T-helper 2 cell treated with Interferon-gamma antibody and Interleukin-4, amounts not matched to agents 5 μg/mL and 100 μg/mL, for 36 hours (primary cell): ENCODE measurements around the gene SHISA7.
A peak's percentile ranks its signal among the peaks of the same experiment; 100 is the strongest.

ENCODE experiments used
- DNase-seq: peaks from one replicate; pipeline ENCODE4 v3.0.0; 2021; ENCODE audit warnings: low spot score
- H3K27ac Mint-ChIP-seq: one replicate; pipeline ENCODE4 v1.8.0; 2021; ENCODE audit warnings: mild to moderate bottlenecking, mixed read lengths
- H3K27me3 Mint-ChIP-seq: one replicate; pipeline ENCODE4 v1.8.0; 2021; ENCODE audit warnings: low read depth, mixed read lengths
- H3K36me3 Mint-ChIP-seq: one replicate; pipeline ENCODE4 v1.8.0; 2021; ENCODE audit warnings: low read depth, mixed read lengths
- H3K4me1 Mint-ChIP-seq: one replicate; pipeline ENCODE4 v1.8.0; 2021; ENCODE audit warnings: low read depth, mixed read lengths
- H3K4me3 Mint-ChIP-seq: one replicate; pipeline ENCODE4 v1.8.0; 2022; ENCODE audit warnings: mild to moderate bottlenecking, moderate library complexity, mixed read lengths
- H3K9me3 Mint-ChIP-seq: one replicate; pipeline ENCODE4 v1.8.0; 2021; ENCODE audit warnings: mixed read lengths

The SHISA7 gene

GRCh38 chr19:55383279-55384130 is 59.6 kb downstream of the SHISA7 start:
- Mint-ChIP-seq H3K4me3 (peak overlapping the region; percentile 90), H3K27me3 (no peaks in the 10 kb centered on the region), H3K27ac (peak overlapping the region; percentile 92), H3K4me1 (peaks cover 33% of the 10 kb centered on the region), H3K9me3 (no peaks in the 10 kb centered on the region), H3K36me3 (peaks cover 41% of the 10 kb centered on the region)
- DNase-seq: peak; percentile 47

GRCh38 chr19:55382522-55383054 is 60.5 kb downstream of the SHISA7 start:
- H3K4me3 Mint-ChIP-seq: peak overlapping the region; percentile 90
- peaks cover 32% of the 10 kb centered on the region for H3K4me1 Mint-ChIP-seq
- H3K27ac Mint-ChIP-seq: peak overlapping the region; percentile 92
- no peak for DNase-seq
- H3K27me3 Mint-ChIP-seq: no peaks in the 10 kb centered on the region
- H3K9me3 Mint-ChIP-seq: no peaks in the 10 kb centered on the region
- H3K36me3 Mint-ChIP-seq: peaks cover 33% of the 10 kb centered on the region

DNA sequence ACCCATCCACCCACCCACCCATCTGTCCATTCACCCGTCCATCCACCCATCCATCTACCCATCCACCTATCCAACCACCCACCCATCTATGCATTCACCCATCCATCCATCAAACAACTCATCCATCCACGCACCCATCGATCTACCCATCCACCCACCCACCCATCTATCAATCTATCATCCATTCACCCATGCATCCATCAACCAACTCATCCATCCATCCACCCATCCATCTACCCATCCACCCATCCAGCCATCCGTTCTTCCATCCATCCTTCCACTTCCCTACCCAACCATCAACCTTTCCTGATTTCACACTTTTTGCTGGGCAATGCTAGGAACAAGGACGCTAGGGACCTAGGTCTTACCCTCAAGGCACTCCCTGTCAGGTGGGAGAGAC is 61.1 kb downstream of the SHISA7 start:
- Mint-ChIP-seq H3K9me3 (no peaks in the 10 kb centered on the region), H3K4me1 (peaks cover 27% of the 10 kb centered on the region), H3K27me3 (no peaks in the 10 kb centered on the region), H3K27ac (peak overlapping the region; percentile 69), H3K4me3 (peak overlapping the region; percentile 90), H3K36me3 (peaks cover 27% of the 10 kb centered on the region)
- no peak for DNase-seq

- peaks cover 14% of the 10 kb centered on the region for H3K4me1 Mint-ChIP-seq
- no peak overlapping the region for H3K4me3 Mint-ChIP-seq
- no peaks in the 10 kb centered on the region for H3K9me3 Mint-ChIP-seq
- DNase-seq: no peak
- H3K27me3 Mint-ChIP-seq: no peaks in the 10 kb centered on the region
- no peak overlapping the region for H3K27ac Mint-ChIP-seq
- peaks cover 11% of the 10 kb centered on the region for H3K36me3 Mint-ChIP-seq
Measured at GRCh38 chr19:55379174-55379573, 63.9 kb downstream of the SHISA7 start.
